Upper lobe of left lung (tissue), 6 donors: ENCODE measurements around the gene KIRREL1. TPM values are rescaled to one million over a fixed set of nuclear protein-coding genes. Genes with fewer than 3 reads are reported as not detected.

Experiments used
- ATAC-seq, 2 donors: fragments of 200-7000 bp; cut with Tn5 transposase; one replicate each; pipeline ENCODE4 v1.9.1; 2022; ENCODE audit warnings: mild to moderate bottlenecking in 2 of 2, moderate library complexity in 2 of 2; ENCODE audit not compliant: low FRiP score in 2 of 2
- DNase-seq, 2 donors: peaks; one replicate each; pipeline ENCODE4 v3.0.0-alpha.2; 2019 to 2020
- H3K27ac ChIP-seq, 4 donors: fragments of 200-600 bp; sonication (generic); one replicate each; pipeline ENCODE4 v1.5.1; 2016 to 2019
- H3K27me3 ChIP-seq, 4 donors: fragments of 200-600 bp; sonication (generic); one replicate each; pipeline ENCODE4 v1.5.1; 2017 to 2019
- H3K36me3 ChIP-seq, 4 donors: fragments of 200-600 bp; sonication (generic); one replicate each; pipeline ENCODE4 v1.5.1; 2016 to 2019
- H3K4me1 ChIP-seq, 4 donors: fragments of 200-600 bp; sonication (generic); one replicate each; pipeline ENCODE4 v1.5.1; 2018 to 2019
- H3K4me3 ChIP-seq, 4 donors: fragments of 200-600 bp; sonication (generic); one replicate each; pipeline ENCODE4 v1.5.1; 2017 to 2019; ENCODE audit warnings: mild to moderate bottlenecking in 2 of 4, moderate library complexity in 1 of 4
- H3K9me3 ChIP-seq, 4 donors: fragments of 200-600 bp; sonication (generic); one replicate each; pipeline ENCODE4 v1.5.1; 2018 to 2019
- CTCF ChIP-seq, 6 experiments: fragments of 450-650 bp in 4 of 6; fragments of 200-600 bp in 2 of 6; sonication (generic) in 2 of 6; IDR thresholded peaks; one replicate each; pipeline ENCODE4 v1.5.1; 2016 to 2019; ENCODE audit warnings: antibody characterized with exemption in 6 of 6
- EP300 ChIP-seq, 4 donors: sonication (generic); formaldehyde crosslinking; IDR thresholded peaks; one replicate each; pipeline ENCODE4 v1.5.1; 2017; ENCODE audit warnings: antibody characterized with exemption in 4 of 4, control low read depth in 2 of 4
- POLR2A ChIP-seq, 4 donors: fragments of 450-650 bp; IDR thresholded peaks; one replicate each; pipeline ENCODE4 v1.5.1; 2016 to 2017; ENCODE audit warnings: antibody characterized with exemption in 4 of 4, mild to moderate bottlenecking in 2 of 4
- POLR2AphosphoS5 ChIP-seq, 2 donors: sonication (generic); formaldehyde crosslinking; IDR thresholded peaks; one replicate each; pipeline ENCODE4 v1.5.1; 2017; ENCODE audit warnings: antibody characterized with exemption in 2 of 2
- WGBS, 2 donors: methylation state at CpG; one replicate each; pipeline ENCODE4 v1.1.5; 2017 to 2018; 5-methylcytosine and 5-hydroxymethylcytosine counted together
- total RNA-seq, 6 donors: library from RNA; depleted of rRNA in 4 of 6; stranded (reverse); fragments of >200 nt in 4 of 6; gene quantifications; one replicate each; pipeline versions ENCODE4 v1.1.0 to v1.2.1, GENCODE V29; 2016 to 2021
- donor health status: DM: no; HTN: no; CAD: no; lungs with moderate emphysema.
- donor health status: DM: no; HTN: yes; CAD: no; lungs with severe emphysema.

Gene KIRREL1
- total RNA-seq, 6 donors from 2014 or later: 16.9 to 40.6 (median 25.8) TPM

GRCh38 chr1:158101927-158102326 is 108.5 kb downstream of the KIRREL1 start:
- Histone ChIP-seq H3K27ac (no peak overlapping the region), H3K36me3 (no peaks in the 10 kb centered on the region), H3K4me1 (no peaks in the 10 kb centered on the region), H3K27me3 (peaks cover 0 to 4% (median 0%) of the 10 kb centered on the region in 4 donors), H3K4me3 (no peak overlapping the region), H3K9me3 (no peaks in the 10 kb centered on the region)
- TF ChIP-seq CTCF (IDR thresholded peaks at IDR 0.05): no peak
- no peak for TF ChIP-seq POLR2A (IDR thresholded peaks at IDR 0.05)
- no peak for TF ChIP-seq EP300 (IDR thresholded peaks at IDR 0.05)
- ATAC-seq (no peak), DNase-seq (no peak)
- 14 to 24% methylated on average over 1 of the region's 1 CpG for WGBS, 2 donors

- no peak for ATAC-seq
- no peaks in the 10 kb centered on the region for H3K36me3 ChIP-seq
- H3K27ac ChIP-seq: no peak overlapping the region
- TF ChIP-seq POLR2AphosphoS5 (IDR thresholded peaks at IDR 0.05): no peak
- TF ChIP-seq POLR2A (IDR thresholded peaks at IDR 0.05): no peak
- no peak for TF ChIP-seq EP300 (IDR thresholded peaks at IDR 0.05)
- TF ChIP-seq CTCF (IDR thresholded peaks at IDR 0.05): no peak
- H3K4me3 ChIP-seq: no peak overlapping the region
- H3K27me3 ChIP-seq: peaks cover 0 to 4% (median 0%) of the 10 kb centered on the region in 4 donors
- no peaks in the 10 kb centered on the region for H3K9me3 ChIP-seq
- H3K4me1 ChIP-seq: no peaks in the 10 kb centered on the region
- DNase-seq: no peak
- 62 to 64% methylated on average over 6 of the region's 6 CpGs for WGBS, 2 donors
These were observed 109.6 kb downstream of the KIRREL1 start for GRCh38 chr1:158102881-158103674.

- DNase-seq (no peak), ATAC-seq (no peak)
- Histone ChIP-seq H3K9me3 (no peaks in the 10 kb centered on the region), H3K4me1 (no peaks in the 10 kb centered on the region), H3K36me3 (no peaks in the 10 kb centered on the region), H3K27me3 (peaks cover 0 to 4% (median 0%) of the 10 kb centered on the region in 4 donors), H3K27ac (no peak overlapping the region), H3K4me3 (no peak overlapping the region)
- 60 to 62% methylated on average over 5 of the region's 5 CpGs for WGBS, 2 donors
- TF ChIP-seq CTCF (IDR thresholded peaks at IDR 0.05): no peak
- TF ChIP-seq POLR2AphosphoS5 (IDR thresholded peaks at IDR 0.05): no peak
- no peak for TF ChIP-seq POLR2A (IDR thresholded peaks at IDR 0.05)
- TF ChIP-seq EP300 (IDR thresholded peaks at IDR 0.05): no peak
These were observed 110.5 kb downstream of the KIRREL1 start for GRCh38 chr1:158103861-158104522.

- TF ChIP-seq POLR2A (IDR thresholded peaks at IDR 0.05) (no peak), POLR2AphosphoS5 (IDR thresholded peaks at IDR 0.05) (no peak), CTCF (IDR thresholded peaks at IDR 0.05) (no peak), EP300 (IDR thresholded peaks at IDR 0.05) (no peak)
- no peak for DNase-seq
- 51 to 60% methylated on average over 2 of the region's 2 CpGs for WGBS, 2 donors
- H3K27me3 ChIP-seq: peaks cover 0 to 4% (median 0%) of the 10 kb centered on the region in 4 donors
- no peaks in the 10 kb centered on the region for H3K9me3 ChIP-seq
- no peak overlapping the region for H3K4me3 ChIP-seq
- no peak for ATAC-seq
- no peak overlapping the region for H3K27ac ChIP-seq
- H3K36me3 ChIP-seq: no peaks in the 10 kb centered on the region
- H3K4me1 ChIP-seq: no peaks in the 10 kb centered on the region
These were observed 111.4 kb downstream of the KIRREL1 start for GRCh38 chr1:158104891-158105290.
